ENCODE measurements around the gene NID2.

Gene NID2

GRCh38 chr14:52068615-52069306, at the start of gene NID2:
TSS of gene NID2 (minus strand) at chr14:52069059. CDS start at chr14:52068994, 65 bp downstream.
- DNase-seq: peak; percentile 35

GRCh38 chr14:52117111-52117832, 48.4 kb upstream of the NID2 start:
- no peak for DNase-seq

- no peak for DNase-seq
These were observed 46.4 kb upstream of the NID2 start for GRCh38 chr14:52115286-52115685.

GRCh38 chr14:52112336-52113018, 43.6 kb upstream of the NID2 start:
- no peak for DNase-seq

- no peak for DNase-seq
These were observed 42.7 kb upstream of the NID2 start for GRCh38 chr14:52111583-52111982.

GRCh38 chr14:52110441-52111086, 41.7 kb upstream of the NID2 start:
- no peak for DNase-seq

- DNase-seq: no peak
These were observed 40.0 kb upstream of the NID2 start for GRCh38 chr14:52108823-52109222.

GRCh38 chr14:52106840-52107239, 38.0 kb upstream of the NID2 start:
- DNase-seq: no peak

GRCh38 chr14:52103416-52103815, 34.6 kb upstream of the NID2 start:
- no peak for DNase-seq

- no peak for DNase-seq
These were observed 26.9 kb upstream of the NID2 start for GRCh38 chr14:52095794-52096193.

GRCh38 chr14:52095336-52095735, 26.5 kb upstream of the NID2 start:
- no peak for DNase-seq

- DNase-seq: no peak
These were observed 25.9 kb upstream of the NID2 start for GRCh38 chr14:52094546-52095271.

- no peak for DNase-seq
These were observed 23.1 kb upstream of the NID2 start for GRCh38 chr14:52091928-52092327.

GRCh38 chr14:52090936-52091335, 22.1 kb upstream of the NID2 start:
- DNase-seq: no peak

- no peak for DNase-seq
These were observed 20.4 kb upstream of the NID2 start for GRCh38 chr14:52089218-52089617.

- no peak for DNase-seq
These were observed 17.9 kb upstream of the NID2 start for GRCh38 chr14:52086711-52087110.

GRCh38 chr14:52082903-52083302, 14.0 kb upstream of the NID2 start:
- DNase-seq: no peak

GRCh38 chr14:52081964-52082363, 13.1 kb upstream of the NID2 start:
- no peak for DNase-seq

GRCh38 chr14:52080808-52081755, 12.2 kb upstream of the NID2 start:
- DNase-seq: no peak

GRCh38 chr14:52080158-52080800, 11.4 kb upstream of the NID2 start:
- DNase-seq: no peak

Data from CD4-positive, alpha-beta T cell treated with Interleukin-4 for 4 hours (primary cell).